OCI-LY1 (cell line): ENCODE measurements around the gene CPT1B.

Source experiments
- EZH2 ChIP-seq: fragments of 200-600 bp; sonication (generic), shearing (Covaris generic); IDR thresholded peaks from 2 replicates; pipeline ENCODE4 v1.8.0; 2017; ENCODE audit warnings: borderline replicate concordance, mixed run types, mild to moderate bottlenecking, antibody characterized with exemption, low read length, moderate library complexity, mixed read lengths
- TF ChIP-seq, protein P1 (sequence below): fragments of 200-600 bp; sonication (generic), shearing (Covaris generic); IDR thresholded peaks from 2 replicates; pipeline ENCODE4 v1.5.1; 2017; ENCODE audit warnings: mild to moderate bottlenecking, antibody characterized with exemption, low read length, moderate library complexity, mixed read lengths

GRCh38 chr22:50527921-50528681 lies 50.1 kb downstream of the CPT1B start:
- TF ChIP-seq, protein P1, sequence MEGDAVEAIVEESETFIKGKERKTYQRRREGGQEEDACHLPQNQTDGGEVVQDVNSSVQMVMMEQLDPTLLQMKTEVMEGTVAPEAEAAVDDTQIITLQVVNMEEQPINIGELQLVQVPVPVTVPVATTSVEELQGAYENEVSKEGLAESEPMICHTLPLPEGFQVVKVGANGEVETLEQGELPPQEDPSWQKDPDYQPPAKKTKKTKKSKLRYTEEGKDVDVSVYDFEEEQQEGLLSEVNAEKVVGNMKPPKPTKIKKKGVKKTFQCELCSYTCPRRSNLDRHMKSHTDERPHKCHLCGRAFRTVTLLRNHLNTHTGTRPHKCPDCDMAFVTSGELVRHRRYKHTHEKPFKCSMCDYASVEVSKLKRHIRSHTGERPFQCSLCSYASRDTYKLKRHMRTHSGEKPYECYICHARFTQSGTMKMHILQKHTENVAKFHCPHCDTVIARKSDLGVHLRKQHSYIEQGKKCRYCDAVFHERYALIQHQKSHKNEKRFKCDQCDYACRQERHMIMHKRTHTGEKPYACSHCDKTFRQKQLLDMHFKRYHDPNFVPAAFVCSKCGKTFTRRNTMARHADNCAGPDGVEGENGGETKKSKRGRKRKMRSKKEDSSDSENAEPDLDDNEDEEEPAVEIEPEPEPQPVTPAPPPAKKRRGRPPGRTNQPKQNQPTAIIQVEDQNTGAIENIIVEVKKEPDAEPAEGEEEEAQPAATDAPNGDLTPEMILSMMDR = no peak
- no peak for TF ChIP-seq EZH2
